Osteocyte (in vitro differentiated cells): ENCODE measurements around the gene COL4A6. TPM values are rescaled to one million over a fixed set of nuclear protein-coding genes. Genes with fewer than 3 reads are reported as not detected.

ENCODE experiments used
- DNase-seq: peaks from one replicate; pipeline ENCODE4 v3.0.0; 2021; ENCODE audit warnings: mixed read lengths; ENCODE audit not compliant: unreplicated experiment; ENCODE audit errors: extremely low spot score
- H3K27ac Mint-ChIP-seq: one replicate; pipeline ENCODE4 v1.8.0; 2021; ENCODE audit warnings: mild to moderate bottlenecking, mixed read lengths; ENCODE audit not compliant: unreplicated experiment
- H3K27me3 Mint-ChIP-seq: one replicate; pipeline ENCODE4 v1.8.0; 2021; ENCODE audit warnings: mixed read lengths; ENCODE audit not compliant: unreplicated experiment
- H3K36me3 Mint-ChIP-seq: one replicate; pipeline ENCODE4 v1.8.0; 2021; ENCODE audit warnings: mixed read lengths; ENCODE audit not compliant: unreplicated experiment
- H3K4me1 Mint-ChIP-seq: one replicate; pipeline ENCODE4 v1.8.0; 2021; ENCODE audit warnings: mixed read lengths; ENCODE audit not compliant: unreplicated experiment
- H3K4me3 Mint-ChIP-seq: one replicate; pipeline ENCODE4 v1.8.0; 2021; ENCODE audit warnings: mild to moderate bottlenecking, moderate library complexity, mixed read lengths; ENCODE audit not compliant: unreplicated experiment
- H3K9me3 Mint-ChIP-seq: one replicate; pipeline ENCODE4 v1.8.0; 2021; ENCODE audit warnings: mixed read lengths; ENCODE audit not compliant: unreplicated experiment
- total RNA-seq: library from RNA; stranded (reverse); gene quantifications from 2 replicates; pipeline ENCODE4 v1.2.1, GENCODE V29; 2021
- TF ChIP-seq, protein P1 (sequence below): fragments of 200-600 bp; sonication (generic); IDR thresholded peaks from 2 replicates; pipeline ENCODE4 v1.5.0; 2021; ENCODE audit warnings: antibody characterized with exemption, mild to moderate bottlenecking, moderate library complexity

COL4A6 gene
- total RNA-seq, 1 donor from 2014 or later = 36.2 TPM

DNA sequence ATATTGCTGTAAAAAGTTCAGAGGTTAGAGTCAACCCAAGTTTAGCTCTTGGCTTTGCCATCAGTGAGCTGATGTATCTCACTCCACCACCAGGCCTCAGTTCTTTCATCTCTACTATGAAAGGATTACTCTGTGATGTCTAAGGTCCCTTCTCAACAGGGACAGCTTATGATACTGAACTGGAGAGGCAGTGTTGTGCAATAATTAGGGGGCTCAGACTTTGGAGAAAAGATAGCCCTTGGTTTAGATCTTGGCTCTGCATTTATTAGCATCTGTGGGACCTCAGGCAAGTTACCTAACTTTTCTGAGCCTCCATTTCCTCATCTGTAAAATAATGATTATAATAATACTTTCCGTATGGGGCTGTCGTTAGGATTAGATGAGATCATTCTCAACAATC, 89.0 kb downstream of the COL4A6 start:
- Mint-ChIP-seq H3K27ac (no peak overlapping the region), H3K27me3 (no peaks in the 10 kb centered on the region), H3K36me3 (peaks cover 1% of the 10 kb centered on the region), H3K9me3 (no peaks in the 10 kb centered on the region), H3K4me3 (no peak overlapping the region), H3K4me1 (peaks cover 9% of the 10 kb centered on the region)
- TF ChIP-seq, protein P1, sequence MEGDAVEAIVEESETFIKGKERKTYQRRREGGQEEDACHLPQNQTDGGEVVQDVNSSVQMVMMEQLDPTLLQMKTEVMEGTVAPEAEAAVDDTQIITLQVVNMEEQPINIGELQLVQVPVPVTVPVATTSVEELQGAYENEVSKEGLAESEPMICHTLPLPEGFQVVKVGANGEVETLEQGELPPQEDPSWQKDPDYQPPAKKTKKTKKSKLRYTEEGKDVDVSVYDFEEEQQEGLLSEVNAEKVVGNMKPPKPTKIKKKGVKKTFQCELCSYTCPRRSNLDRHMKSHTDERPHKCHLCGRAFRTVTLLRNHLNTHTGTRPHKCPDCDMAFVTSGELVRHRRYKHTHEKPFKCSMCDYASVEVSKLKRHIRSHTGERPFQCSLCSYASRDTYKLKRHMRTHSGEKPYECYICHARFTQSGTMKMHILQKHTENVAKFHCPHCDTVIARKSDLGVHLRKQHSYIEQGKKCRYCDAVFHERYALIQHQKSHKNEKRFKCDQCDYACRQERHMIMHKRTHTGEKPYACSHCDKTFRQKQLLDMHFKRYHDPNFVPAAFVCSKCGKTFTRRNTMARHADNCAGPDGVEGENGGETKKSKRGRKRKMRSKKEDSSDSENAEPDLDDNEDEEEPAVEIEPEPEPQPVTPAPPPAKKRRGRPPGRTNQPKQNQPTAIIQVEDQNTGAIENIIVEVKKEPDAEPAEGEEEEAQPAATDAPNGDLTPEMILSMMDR = no peak
- no peak for DNase-seq

DNA sequence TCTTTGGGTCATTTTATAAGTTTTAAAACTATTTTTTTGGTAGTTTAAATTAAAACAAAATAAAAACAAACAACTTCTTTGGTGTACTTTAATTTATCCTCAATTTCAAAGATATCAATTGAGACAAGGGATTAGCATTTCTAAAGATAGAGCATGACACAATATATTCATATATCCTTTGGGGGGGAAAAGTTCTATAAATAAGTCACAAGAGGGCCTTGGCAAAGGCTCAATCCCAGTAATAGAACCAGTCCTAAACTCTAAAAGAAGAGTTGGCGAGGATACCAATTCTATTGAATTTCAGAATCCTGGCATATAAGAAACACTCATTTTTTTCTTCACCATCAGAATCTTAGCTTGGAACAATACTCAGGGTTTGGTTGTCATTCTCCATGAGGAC, 89.7 kb downstream of the COL4A6 start:
- TF ChIP-seq, protein P1 = no peak
- H3K27ac Mint-ChIP-seq = no peak overlapping the region
- H3K4me1 Mint-ChIP-seq = peaks cover 12% of the 10 kb centered on the region
- no peaks in the 10 kb centered on the region for H3K27me3 Mint-ChIP-seq
- H3K36me3 Mint-ChIP-seq = peaks cover 1% of the 10 kb centered on the region
- H3K4me3 Mint-ChIP-seq = no peak overlapping the region
- H3K9me3 Mint-ChIP-seq = no peaks in the 10 kb centered on the region
- no peak for DNase-seq

DNA sequence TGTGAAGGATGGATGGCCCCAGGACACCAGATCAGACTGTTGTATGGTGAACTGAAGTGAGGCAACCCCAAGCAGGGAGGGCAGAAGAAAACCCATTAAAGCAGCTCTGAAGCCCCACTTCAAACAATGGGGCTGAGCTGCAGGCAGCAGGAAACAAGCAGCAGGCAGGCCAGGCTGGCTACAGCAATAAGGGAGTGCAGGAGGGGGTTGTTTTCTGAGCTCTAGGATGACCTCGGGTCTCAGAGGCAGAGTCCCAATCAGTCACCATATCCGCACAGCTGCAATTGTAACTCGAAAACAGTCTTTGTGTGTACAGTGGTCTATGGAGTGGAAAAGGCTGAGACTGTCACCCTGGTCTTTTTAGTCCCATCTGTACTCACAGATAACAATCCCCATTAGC, 90.4 kb downstream of the COL4A6 start:
- Mint-ChIP-seq H3K4me3 (no peak overlapping the region), H3K36me3 (peaks cover 1% of the 10 kb centered on the region), H3K4me1 (peaks cover 9% of the 10 kb centered on the region), H3K27me3 (no peaks in the 10 kb centered on the region), H3K9me3 (no peaks in the 10 kb centered on the region), H3K27ac (no peak overlapping the region)
- DNase-seq = no peak
- TF ChIP-seq, protein P1 = no peak

DNA sequence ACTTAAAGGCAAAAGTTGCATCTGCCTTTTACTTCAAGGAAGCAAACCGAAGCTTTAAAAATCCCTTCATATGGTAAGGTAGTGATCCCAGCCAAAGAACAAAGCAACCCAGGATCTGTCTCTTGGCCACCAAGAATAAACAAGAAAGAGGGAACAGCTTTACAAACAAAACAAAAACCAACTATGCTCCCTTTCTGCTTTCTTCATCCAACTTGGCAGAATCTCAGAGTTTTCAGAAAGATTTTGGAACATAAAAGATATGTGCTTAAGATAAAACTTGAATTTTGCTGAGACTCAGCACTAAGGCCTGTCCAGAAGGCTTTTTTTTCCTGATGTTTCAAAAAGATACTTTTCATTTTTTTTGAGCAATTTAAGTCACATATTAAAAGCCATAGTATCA, 94.0 kb downstream of the COL4A6 start:
- no peak for DNase-seq
- Mint-ChIP-seq H3K4me3 (no peak overlapping the region), H3K9me3 (no peaks in the 10 kb centered on the region), H3K36me3 (peaks cover 1% of the 10 kb centered on the region), H3K27me3 (no peaks in the 10 kb centered on the region), H3K27ac (no peak overlapping the region), H3K4me1 (peaks cover 10% of the 10 kb centered on the region)
- TF ChIP-seq, protein P1 = no peak

DNA sequence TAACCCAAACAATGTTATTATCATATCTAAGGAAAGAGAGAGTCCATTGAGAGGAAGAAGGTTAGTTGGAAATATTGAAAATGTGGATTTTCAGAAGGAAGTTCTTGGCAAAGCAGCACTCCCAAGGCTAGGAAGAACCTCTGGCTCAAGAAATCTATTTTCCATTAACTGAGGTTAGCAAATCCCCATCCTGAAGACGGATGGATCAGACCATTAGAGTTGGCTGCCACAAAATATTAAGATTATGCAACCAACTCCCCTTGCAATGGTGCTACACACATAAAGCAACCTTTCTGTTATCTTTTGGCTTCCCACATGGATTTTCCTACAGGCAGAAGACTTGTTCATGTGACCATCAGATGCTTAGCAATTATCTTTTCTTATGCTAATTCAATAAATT, 96.3 kb downstream of the COL4A6 start:
- Mint-ChIP-seq H3K4me1 (peaks cover 12% of the 10 kb centered on the region), H3K27ac (no peak overlapping the region), H3K9me3 (no peaks in the 10 kb centered on the region), H3K4me3 (no peak overlapping the region), H3K27me3 (no peaks in the 10 kb centered on the region), H3K36me3 (no peaks in the 10 kb centered on the region)
- TF ChIP-seq, protein P1 = no peak
- DNase-seq = no peak
